ENCODE results near the gene SH3BP4.

Gene SH3BP4

GRCh38 chr2:234955091-234955591, 3.3 kb downstream of the SH3BP4 start:
- no peak for DNase-seq
- no peaks in the 10 kb centered on the region for H3K36me3 ChIP-seq (ENCODE audit: control insufficient read depth, insufficient read depth, low read length)
- H3K9me3 ChIP-seq (ENCODE audit: control insufficient read depth, low read length): no peaks in the 10 kb centered on the region
- H3K27ac ChIP-seq (ENCODE audit: insufficient read depth, low read length, poor library complexity, severe bottlenecking): no peak overlapping the region
- H3K4me3 ChIP-seq (ENCODE audit: insufficient read depth, low read depth, low read length, poor library complexity, severe bottlenecking): no peak overlapping the region
- H3K4me1 ChIP-seq (ENCODE audit: control insufficient read depth, insufficient read depth, low read length, poor library complexity, severe bottlenecking): peaks cover 10% of the 10 kb centered on the region
- no peaks in the 10 kb centered on the region for H3K27me3 ChIP-seq (replicated peaks; ENCODE audit: control insufficient read depth, insufficient read depth, low read length, poor library complexity, severe bottlenecking)

GRCh38 chr2:234955971-234956509, 4.2 kb downstream of the SH3BP4 start:
- no peaks in the 10 kb centered on the region for H3K36me3 ChIP-seq (ENCODE audit: control insufficient read depth, insufficient read depth, low read length)
- H3K4me1 ChIP-seq (ENCODE audit: control insufficient read depth, insufficient read depth, low read length, poor library complexity, severe bottlenecking): peaks cover 10% of the 10 kb centered on the region
- no peaks in the 10 kb centered on the region for H3K27me3 ChIP-seq (replicated peaks; ENCODE audit: control insufficient read depth, insufficient read depth, low read length, poor library complexity, severe bottlenecking)
- no peaks in the 10 kb centered on the region for H3K9me3 ChIP-seq (ENCODE audit: control insufficient read depth, low read length)
- H3K27ac ChIP-seq (ENCODE audit: insufficient read depth, low read length, poor library complexity, severe bottlenecking): no peak overlapping the region
- no peak overlapping the region for H3K4me3 ChIP-seq (ENCODE audit: insufficient read depth, low read depth, low read length, poor library complexity, severe bottlenecking)
- DNase-seq: no peak

GRCh38 chr2:234957834-234958135, 6.0 kb downstream of the SH3BP4 start:
- Histone ChIP-seq H3K4me3 (ENCODE audit: insufficient read depth, low read depth, low read length, poor library complexity, severe bottlenecking) (no peak overlapping the region), H3K36me3 (ENCODE audit: control insufficient read depth, insufficient read depth, low read length) (no peaks in the 10 kb centered on the region), H3K9me3 (ENCODE audit: control insufficient read depth, low read length) (no peaks in the 10 kb centered on the region), H3K27ac (ENCODE audit: insufficient read depth, low read length, poor library complexity, severe bottlenecking) (no peak overlapping the region), H3K4me1 (ENCODE audit: control insufficient read depth, insufficient read depth, low read length, poor library complexity, severe bottlenecking) (peaks cover under 1% of the 10 kb centered on the region), H3K27me3 (replicated peaks; ENCODE audit: control insufficient read depth, insufficient read depth, low read length, poor library complexity, severe bottlenecking) (no peaks in the 10 kb centered on the region)
- DNase-seq: no peak

GRCh38 chr2:234958311-234958710, 6.5 kb downstream of the SH3BP4 start:
- H3K9me3 ChIP-seq (ENCODE audit: control insufficient read depth, low read length): no peaks in the 10 kb centered on the region

GRCh38 chr2:234958746-234959395, 7.1 kb downstream of the SH3BP4 start:
- Histone ChIP-seq H3K9me3 (ENCODE audit: control insufficient read depth, low read length) (no peaks in the 10 kb centered on the region), H3K27ac (ENCODE audit: insufficient read depth, low read length, poor library complexity, severe bottlenecking) (no peak overlapping the region), H3K27me3 (replicated peaks; ENCODE audit: control insufficient read depth, insufficient read depth, low read length, poor library complexity, severe bottlenecking) (no peaks in the 10 kb centered on the region), H3K4me1 (ENCODE audit: control insufficient read depth, insufficient read depth, low read length, poor library complexity, severe bottlenecking) (no peaks in the 10 kb centered on the region), H3K36me3 (ENCODE audit: control insufficient read depth, insufficient read depth, low read length) (no peaks in the 10 kb centered on the region), H3K4me3 (ENCODE audit: insufficient read depth, low read depth, low read length, poor library complexity, severe bottlenecking) (no peak overlapping the region)
- no peak for DNase-seq

More at GRCh38 chr2:234958311-234958710, 6.5 kb downstream of the SH3BP4 start:
- H3K27ac ChIP-seq (ENCODE audit: insufficient read depth, low read length, poor library complexity, severe bottlenecking): no peak overlapping the region
- H3K36me3 ChIP-seq (ENCODE audit: control insufficient read depth, insufficient read depth, low read length): no peaks in the 10 kb centered on the region
- no peaks in the 10 kb centered on the region for H3K27me3 ChIP-seq (replicated peaks; ENCODE audit: control insufficient read depth, insufficient read depth, low read length, poor library complexity, severe bottlenecking)
- H3K4me1 ChIP-seq (ENCODE audit: control insufficient read depth, insufficient read depth, low read length, poor library complexity, severe bottlenecking): no peaks in the 10 kb centered on the region
- no peak overlapping the region for H3K4me3 ChIP-seq (ENCODE audit: insufficient read depth, low read depth, low read length, poor library complexity, severe bottlenecking)
- no peak for DNase-seq

- no peaks in the 10 kb centered on the region for H3K4me1 ChIP-seq (ENCODE audit: control insufficient read depth, insufficient read depth, low read length, poor library complexity, severe bottlenecking)
- H3K27me3 ChIP-seq (replicated peaks; ENCODE audit: control insufficient read depth, insufficient read depth, low read length, poor library complexity, severe bottlenecking): no peaks in the 10 kb centered on the region
- no peak overlapping the region for H3K27ac ChIP-seq (ENCODE audit: insufficient read depth, low read length, poor library complexity, severe bottlenecking)
- H3K4me3 ChIP-seq (ENCODE audit: insufficient read depth, low read depth, low read length, poor library complexity, severe bottlenecking): no peak overlapping the region
- no peaks in the 10 kb centered on the region for H3K9me3 ChIP-seq (ENCODE audit: control insufficient read depth, low read length)
- DNase-seq: no peak
- no peaks in the 10 kb centered on the region for H3K36me3 ChIP-seq (ENCODE audit: control insufficient read depth, insufficient read depth, low read length)
Observed at GRCh38 chr2:234960175-234961088, 8.6 kb downstream of the SH3BP4 start.

GRCh38 chr2:234961784-234962183, 10.0 kb downstream of the SH3BP4 start:
- H3K9me3 ChIP-seq (ENCODE audit: control insufficient read depth, low read length): no peaks in the 10 kb centered on the region
- DNase-seq: no peak
- no peak overlapping the region for H3K27ac ChIP-seq (ENCODE audit: insufficient read depth, low read length, poor library complexity, severe bottlenecking)
- H3K27me3 ChIP-seq (replicated peaks; ENCODE audit: control insufficient read depth, insufficient read depth, low read length, poor library complexity, severe bottlenecking): no peaks in the 10 kb centered on the region
- H3K36me3 ChIP-seq (ENCODE audit: control insufficient read depth, insufficient read depth, low read length): no peaks in the 10 kb centered on the region
- H3K4me3 ChIP-seq (ENCODE audit: insufficient read depth, low read depth, low read length, poor library complexity, severe bottlenecking): no peak overlapping the region
- no peaks in the 10 kb centered on the region for H3K4me1 ChIP-seq (ENCODE audit: control insufficient read depth, insufficient read depth, low read length, poor library complexity, severe bottlenecking)

- Histone ChIP-seq H3K4me1 (ENCODE audit: control insufficient read depth, insufficient read depth, low read length, poor library complexity, severe bottlenecking) (no peaks in the 10 kb centered on the region), H3K27me3 (replicated peaks; ENCODE audit: control insufficient read depth, insufficient read depth, low read length, poor library complexity, severe bottlenecking) (no peaks in the 10 kb centered on the region), H3K9me3 (ENCODE audit: control insufficient read depth, low read length) (no peaks in the 10 kb centered on the region), H3K27ac (ENCODE audit: insufficient read depth, low read length, poor library complexity, severe bottlenecking) (no peak overlapping the region), H3K36me3 (ENCODE audit: control insufficient read depth, insufficient read depth, low read length) (no peaks in the 10 kb centered on the region), H3K4me3 (ENCODE audit: insufficient read depth, low read depth, low read length, poor library complexity, severe bottlenecking) (no peak overlapping the region)
- no peak for DNase-seq
Observed at GRCh38 chr2:234963773-234964615, 12.2 kb downstream of the SH3BP4 start.

- Histone ChIP-seq H3K36me3 (ENCODE audit: control insufficient read depth, insufficient read depth, low read length) (no peaks in the 10 kb centered on the region), H3K4me3 (ENCODE audit: insufficient read depth, low read depth, low read length, poor library complexity, severe bottlenecking) (no peak overlapping the region), H3K9me3 (ENCODE audit: control insufficient read depth, low read length) (no peaks in the 10 kb centered on the region), H3K4me1 (ENCODE audit: control insufficient read depth, insufficient read depth, low read length, poor library complexity, severe bottlenecking) (no peaks in the 10 kb centered on the region), H3K27me3 (replicated peaks; ENCODE audit: control insufficient read depth, insufficient read depth, low read length, poor library complexity, severe bottlenecking) (no peaks in the 10 kb centered on the region), H3K27ac (ENCODE audit: insufficient read depth, low read length, poor library complexity, severe bottlenecking) (no peak overlapping the region)
- no peak for DNase-seq
Observed at GRCh38 chr2:234964631-234965461, 13.0 kb downstream of the SH3BP4 start.
